H9 (cell line): ENCODE measurements around the gene LAMB4. TPM values are rescaled to one million over a fixed set of nuclear protein-coding genes. Genes with fewer than 3 reads are reported as not detected.

Experiments used
- DNase-seq: peaks from one replicate; pipeline ENCODE4 v3.0.0-alpha.2; 2017
- H2AFZ ChIP-seq: one replicate; pipeline ENCODE4 v1.6.1; 2013; ENCODE audit warnings: mild to moderate bottlenecking, low read length, control low read depth, moderate library complexity
- H2AK5ac ChIP-seq: 2 replicates; pipeline ENCODE4 v1.6.1; 2013; ENCODE audit warnings: low read length, control low read depth, mixed read lengths; ENCODE audit not compliant: insufficient read length
- H2BK120ac ChIP-seq: one replicate; pipeline ENCODE4 v1.6.1; 2013; ENCODE audit warnings: low read depth, mild to moderate bottlenecking, low read length, control low read depth, inconsistent platforms; ENCODE audit not compliant: poor library complexity, severe bottlenecking
- H2BK12ac ChIP-seq: 2 replicates; pipeline ENCODE4 v1.6.1; 2013; ENCODE audit warnings: low read length, control low read depth, mixed read lengths, low read depth; ENCODE audit not compliant: insufficient read length
- H2BK15ac ChIP-seq: 2 replicates; pipeline ENCODE4 v1.6.1; 2013; ENCODE audit warnings: low read depth, low read length, control low read depth
- H2BK20ac ChIP-seq: one replicate; pipeline ENCODE4 v1.6.1; 2013; ENCODE audit warnings: low read depth, mild to moderate bottlenecking, low read length, control low read depth, inconsistent platforms; ENCODE audit not compliant: poor library complexity, severe bottlenecking
- H2BK5ac ChIP-seq: 2 replicates; pipeline ENCODE4 v1.6.1; 2013; ENCODE audit warnings: low read length, control low read depth, mixed read lengths; ENCODE audit not compliant: insufficient read length
- H3K14ac ChIP-seq: 2 replicates; pipeline ENCODE4 v1.6.1; 2013; ENCODE audit warnings: low read length, control low read depth; ENCODE audit not compliant: insufficient read depth
- H3K18ac ChIP-seq: 2 replicates; pipeline ENCODE4 v1.6.1; 2013; ENCODE audit warnings: low read depth, mild to moderate bottlenecking, mixed read lengths, low read length, control low read depth; ENCODE audit not compliant: insufficient read length
- H3K23ac ChIP-seq: 2 replicates; pipeline ENCODE4 v1.6.1; 2013; ENCODE audit warnings: low read length, control low read depth, mixed read lengths, low read depth; ENCODE audit not compliant: insufficient read length
- H3K23me2 ChIP-seq: 2 replicates; pipeline ENCODE4 v1.6.1; 2013; ENCODE audit warnings: low read depth, mild to moderate bottlenecking, mixed read lengths, low read length, control low read depth; ENCODE audit not compliant: insufficient read length, poor library complexity, severe bottlenecking
- H3K27ac ChIP-seq: 2 replicates; pipeline ENCODE4 v1.5.1; 2013; ENCODE audit warnings: low read length, control low read depth, mixed read lengths, low read depth; ENCODE audit not compliant: insufficient read length
- H3K27me3 ChIP-seq: 2 replicates; pipeline ENCODE4 v1.6.1; 2013; ENCODE audit warnings: low read length, control low read depth, inconsistent platforms; ENCODE audit not compliant: insufficient read depth
- H3K4ac ChIP-seq: 2 replicates; pipeline ENCODE4 v1.6.1; 2013; ENCODE audit warnings: low read depth, mild to moderate bottlenecking, control low read depth, inconsistent platforms, low read length, moderate library complexity
- H3K4me1 ChIP-seq: 2 replicates; pipeline ENCODE4 v1.6.1; 2013; ENCODE audit warnings: low read length, control low read depth, inconsistent platforms; ENCODE audit not compliant: insufficient read depth
- H3K4me2 ChIP-seq: 2 replicates; pipeline ENCODE4 v1.6.1; 2013; ENCODE audit warnings: low read length, control low read depth, mixed read lengths; ENCODE audit not compliant: insufficient read length, insufficient read depth
- H3K56ac ChIP-seq: 2 replicates; pipeline ENCODE4 v1.6.1; 2013; ENCODE audit warnings: low read depth, mild to moderate bottlenecking, mixed read lengths, low read length, control low read depth; ENCODE audit not compliant: insufficient read length
- H3K79me1 ChIP-seq: 2 replicates; pipeline ENCODE4 v1.6.1; 2013; ENCODE audit warnings: low read depth, mild to moderate bottlenecking, moderate library complexity, low read length, control low read depth, inconsistent platforms; ENCODE audit not compliant: insufficient read depth, poor library complexity, severe bottlenecking
- H3K79me2 ChIP-seq: 2 replicates; pipeline ENCODE4 v1.6.1; 2013; ENCODE audit warnings: low read length, control low read depth, inconsistent platforms; ENCODE audit not compliant: insufficient read depth
- H3K9ac ChIP-seq: 2 replicates; pipeline ENCODE4 v1.6.1; 2013; ENCODE audit warnings: low read length, control low read depth, mixed read lengths; ENCODE audit not compliant: insufficient read length; ENCODE audit errors: extremely low read depth
- H3K9me3 ChIP-seq: one replicate; pipeline ENCODE4 v1.6.1; 2013; ENCODE audit warnings: low read depth, low read length, inconsistent platforms; ENCODE audit not compliant: control insufficient read depth
- H3T11ph ChIP-seq: one replicate; pipeline ENCODE4 v1.6.1; 2013; ENCODE audit warnings: mild to moderate bottlenecking, low read length, control low read depth, inconsistent platforms
- H4K20me1 ChIP-seq: one replicate; pipeline ENCODE4 v1.6.1; 2013; ENCODE audit not compliant: control insufficient read depth, insufficient read length, insufficient read depth
- H4K5ac ChIP-seq: 2 replicates; pipeline ENCODE4 v1.6.1; 2013; ENCODE audit warnings: low read depth, mild to moderate bottlenecking, mixed read lengths, low read length, control low read depth; ENCODE audit not compliant: insufficient read length
- H4K8ac ChIP-seq: replicated peaks from 2 replicates; pipeline ENCODE4 v1.6.1; 2013; ENCODE audit warnings: low read length, control low read depth, mixed read lengths, low read depth; ENCODE audit not compliant: insufficient read length
- H4K91ac ChIP-seq: 2 replicates; pipeline ENCODE4 v1.6.1; 2013; ENCODE audit warnings: low read depth, mild to moderate bottlenecking, moderate library complexity, mixed read lengths, low read length, control low read depth; ENCODE audit not compliant: insufficient read length
- H3K27ac Mint-ChIP-seq, 3 experiments: 2 replicates in 2 of 3; 3 replicates in 1 of 3; pipeline ENCODE4 v1.8.0; 2020 to 2021; ENCODE audit warnings: mixed read lengths in 3 of 3, mild to moderate bottlenecking in 1 of 3, moderate library complexity in 1 of 3
- H3K27me3 Mint-ChIP-seq: 2 replicates; pipeline ENCODE4 v1.8.0; 2021; ENCODE audit warnings: low read depth, mild to moderate bottlenecking, moderate library complexity, mixed read lengths
- H3K36me3 Mint-ChIP-seq, 3 experiments: 2 replicates in 2 of 3; 3 replicates in 1 of 3; pipeline ENCODE4 v1.8.0; 2020 to 2021; ENCODE audit warnings: low read depth in 3 of 3, mixed read lengths in 3 of 3; ENCODE audit not compliant: insufficient read depth in 1 of 3
- H3K4me1 Mint-ChIP-seq, 2 experiments: 2 replicates each; pipeline ENCODE4 v1.8.0; 2020; ENCODE audit warnings: mixed read lengths in 2 of 2
- H3K4me3 Mint-ChIP-seq, 2 experiments: 2 replicates in 1 of 2; 3 replicates in 1 of 2; pipeline ENCODE4 v1.8.0; 2020 to 2021; ENCODE audit warnings: mild to moderate bottlenecking in 2 of 2, mixed read lengths in 2 of 2, moderate library complexity in 1 of 2
- H3K9me3 Mint-ChIP-seq, 2 experiments: 2 replicates in 1 of 2; 3 replicates in 1 of 2; pipeline ENCODE4 v1.8.0; 2020; ENCODE audit warnings: mild to moderate bottlenecking in 2 of 2, mixed read lengths in 2 of 2, moderate library complexity in 1 of 2
- CTCF ChIP-seq: fragments of 200-600 bp; sonication (generic); conservative IDR thresholded peaks from 3 replicates; pipeline ENCODE4 v1.8.0; 2021; ENCODE audit warnings: antibody characterized with exemption, mild to moderate bottlenecking
- WGBS: extraction: QIAGEN DNeasy Blood & Tissue Kit; methylation state at CpG from one replicate; pipeline ENCODE4 v1.1.7; 2013; ENCODE audit warnings: missing lambda C conversion rate, low lambda C conversion rate, mixed read lengths; ENCODE audit not compliant: insufficient read length; ENCODE audit errors: extremely low coverage; 5-methylcytosine and 5-hydroxymethylcytosine counted together
- total RNA-seq: library from RNA; stranded (reverse); gene quantifications from 2 replicates; pipeline ENCODE4 v1.2.1, GENCODE V29; 2021

The LAMB4 gene
- total RNA-seq, 1 experiment from 2014 or later, result not detected

GRCh38 chr7:108057951-108058481 lies 72.1 kb downstream of the LAMB4 start:
- Histone ChIP-seq H3K23me2 (no peaks in the 10 kb centered on the region), H3K9ac (no peak overlapping the region), H4K8ac (no peak overlapping the region), H4K5ac (no peak overlapping the region), H3K18ac (no peak overlapping the region), H3K23ac (no peak overlapping the region), H2AFZ (no peak overlapping the region), H3K27me3 (no peaks in the 10 kb centered on the region), H3T11ph (no peak overlapping the region), H3K79me1 (no peaks in the 10 kb centered on the region), H3K4me2 (no peak overlapping the region), H2BK15ac (no peak overlapping the region), H2BK12ac (no peak overlapping the region), H2BK5ac (no peak overlapping the region), H3K79me2 (no peaks in the 10 kb centered on the region), H2AK5ac (no peak overlapping the region), H3K14ac (no peak overlapping the region), H3K27ac (no peak overlapping the region), H2BK20ac (no peak overlapping the region), H3K56ac (no peak overlapping the region), H3K9me3 (no peaks in the 10 kb centered on the region), H3K4ac (no peak overlapping the region), H3K4me1 (no peaks in the 10 kb centered on the region), H4K20me1 (no peaks in the 10 kb centered on the region), H2BK120ac (no peak overlapping the region), H4K91ac (no peak overlapping the region)
- no peak for DNase-seq
- TF ChIP-seq CTCF, result no peak
- H3K36me3 Mint-ChIP-seq, result no peaks in the 10 kb centered on the region; a peak in 1 of 7 replicates
- no peaks in the 10 kb centered on the region for H3K9me3 Mint-ChIP-seq
- H3K4me1 Mint-ChIP-seq, result peaks cover under 1 to 5% of the 10 kb centered on the region in 2 experiments
- no peak overlapping the region for H3K4me3 Mint-ChIP-seq
- H3K27ac Mint-ChIP-seq, result no peak overlapping the region
- no peaks in the 10 kb centered on the region for H3K27me3 Mint-ChIP-seq
- no CpG with 5 or more reads among the region's 4 CpGs for WGBS
